AG09309 (cell line): Measurements from ENCODE around the gene CEP83.

Experiments used
- DNase-seq: peaks from one replicate; pipeline ENCODE4 v3.0.0-alpha.2; 2010; ENCODE audit warnings: low read depth
- H3K4me3 ChIP-seq: 2 replicates; pipeline ENCODE4 v1.5.1; 2011; ENCODE audit warnings: mild to moderate bottlenecking, low read depth, low read length, moderate library complexity; ENCODE audit not compliant: control insufficient read depth
- CTCF ChIP-seq: IDR thresholded peaks from 2 replicates; pipeline ENCODE4 v1.5.1; 2011; ENCODE audit warnings: mild to moderate bottlenecking, low read depth, low read length, inconsistent platforms; ENCODE audit not compliant: insufficient read depth, control insufficient read depth; ENCODE audit errors: missing control alignments

The CEP83 gene

GRCh38 chr12:94264736-94265485, 194.8 kb downstream of the CEP83 start:
- H3K4me3 ChIP-seq = no peak overlapping the region
- TF ChIP-seq CTCF = no peak
- DNase-seq = no peak

GRCh38 chr12:94263905-94264561, 195.6 kb downstream of the CEP83 start:
- DNase-seq = no peak
- H3K4me3 ChIP-seq = no peak overlapping the region
- TF ChIP-seq CTCF = no peak

- no peak for TF ChIP-seq CTCF
- no peak for DNase-seq
- H3K4me3 ChIP-seq = peak overlapping the region; percentile 59; the same call in 1 of the 2 replicates
These were observed 196.5 kb downstream of the CEP83 start for GRCh38 chr12:94263011-94263811.

- no peak for TF ChIP-seq CTCF
- peak overlapping the region; percentile 59 for H3K4me3 ChIP-seq
- peak; percentile 85 for DNase-seq
These were observed 197.2 kb downstream of the CEP83 start for GRCh38 chr12:94262228-94263010.

- TF ChIP-seq CTCF = no peak
- no peak for DNase-seq
- H3K4me3 ChIP-seq = peak overlapping the region; percentile 59
These were observed 197.9 kb downstream of the CEP83 start for GRCh38 chr12:94261786-94262185.

GRCh38 chr12:94261119-94261518, 198.5 kb downstream of the CEP83 start:
- TF ChIP-seq CTCF = no peak
- no peak for DNase-seq
- no peak overlapping the region for H3K4me3 ChIP-seq
